ENCODE measurements around the gene SEPTIN1. TPM values are rescaled to one million over a fixed set of nuclear protein-coding genes. Genes with fewer than 3 reads are reported as not detected.

The SEPTIN1 gene, protein sequence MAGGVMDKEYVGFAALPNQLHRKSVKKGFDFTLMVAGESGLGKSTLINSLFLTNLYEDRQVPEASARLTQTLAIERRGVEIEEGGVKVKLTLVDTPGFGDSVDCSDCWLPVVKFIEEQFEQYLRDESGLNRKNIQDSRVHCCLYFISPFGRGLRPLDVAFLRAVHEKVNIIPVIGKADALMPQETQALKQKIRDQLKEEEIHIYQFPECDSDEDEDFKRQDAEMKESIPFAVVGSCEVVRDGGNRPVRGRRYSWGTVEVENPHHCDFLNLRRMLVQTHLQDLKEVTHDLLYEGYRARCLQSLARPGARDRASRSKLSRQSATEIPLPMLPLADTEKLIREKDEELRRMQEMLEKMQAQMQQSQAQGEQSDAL
- 0.44 TPM for total RNA-seq

GRCh38 chr16:30382111-30382881 is at the start of gene SEPTIN1:
SEPTIN1 (minus strand) TSS chr16:30382561; CDS start chr16:30382542, 19 bp downstream.

GRCh38 chr16:30429678-30430427 is 47.5 kb upstream of the SEPTIN1 start, which contains the start of gene DCTPP1:
DCTPP1 (minus strand) TSS chr16:30430030; CDS start chr16:30429980, 50 bp downstream.

DNA sequence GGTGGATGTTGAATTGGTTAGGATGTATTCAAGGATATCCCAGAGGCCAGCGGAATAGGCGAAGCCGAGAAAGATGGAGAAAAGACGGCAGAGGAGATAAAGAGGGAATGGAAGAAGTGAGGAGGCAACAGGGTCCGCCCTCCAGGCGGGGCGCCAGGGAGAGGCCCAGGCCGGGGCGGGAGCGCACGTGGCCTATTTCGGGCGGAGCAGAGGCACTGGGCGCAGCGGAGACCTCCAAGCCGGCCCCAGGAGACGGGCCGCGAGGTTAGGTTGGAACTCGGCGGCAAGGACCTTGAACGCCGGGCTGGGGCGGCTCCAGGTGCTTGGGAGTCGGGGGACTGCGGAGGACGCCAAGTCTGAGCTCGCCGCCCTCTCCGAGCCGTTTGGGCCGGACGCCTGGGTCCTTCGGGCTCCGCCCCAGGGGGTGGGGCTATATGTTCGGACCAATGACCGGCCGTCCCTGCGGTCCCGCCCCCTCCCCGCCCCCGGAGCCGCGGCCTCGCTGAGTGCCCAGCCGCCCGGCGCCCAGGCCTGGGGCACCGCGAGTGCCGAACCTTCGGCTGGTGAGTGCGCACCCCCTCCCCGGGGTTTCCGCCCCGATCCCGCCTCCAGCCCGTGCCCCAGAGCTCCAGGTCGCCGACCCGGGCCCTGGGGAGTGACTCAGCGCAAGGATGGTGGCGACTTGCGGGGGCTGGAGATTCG is 24.9 kb upstream of the SEPTIN1 start, which contains the start of gene ZNF771:
TSS of gene ZNF771 (plus strand) at position 505 of the 702 bp plus-strand sequence. CDS start 448 bp downstream, outside the sequence.

DNA sequence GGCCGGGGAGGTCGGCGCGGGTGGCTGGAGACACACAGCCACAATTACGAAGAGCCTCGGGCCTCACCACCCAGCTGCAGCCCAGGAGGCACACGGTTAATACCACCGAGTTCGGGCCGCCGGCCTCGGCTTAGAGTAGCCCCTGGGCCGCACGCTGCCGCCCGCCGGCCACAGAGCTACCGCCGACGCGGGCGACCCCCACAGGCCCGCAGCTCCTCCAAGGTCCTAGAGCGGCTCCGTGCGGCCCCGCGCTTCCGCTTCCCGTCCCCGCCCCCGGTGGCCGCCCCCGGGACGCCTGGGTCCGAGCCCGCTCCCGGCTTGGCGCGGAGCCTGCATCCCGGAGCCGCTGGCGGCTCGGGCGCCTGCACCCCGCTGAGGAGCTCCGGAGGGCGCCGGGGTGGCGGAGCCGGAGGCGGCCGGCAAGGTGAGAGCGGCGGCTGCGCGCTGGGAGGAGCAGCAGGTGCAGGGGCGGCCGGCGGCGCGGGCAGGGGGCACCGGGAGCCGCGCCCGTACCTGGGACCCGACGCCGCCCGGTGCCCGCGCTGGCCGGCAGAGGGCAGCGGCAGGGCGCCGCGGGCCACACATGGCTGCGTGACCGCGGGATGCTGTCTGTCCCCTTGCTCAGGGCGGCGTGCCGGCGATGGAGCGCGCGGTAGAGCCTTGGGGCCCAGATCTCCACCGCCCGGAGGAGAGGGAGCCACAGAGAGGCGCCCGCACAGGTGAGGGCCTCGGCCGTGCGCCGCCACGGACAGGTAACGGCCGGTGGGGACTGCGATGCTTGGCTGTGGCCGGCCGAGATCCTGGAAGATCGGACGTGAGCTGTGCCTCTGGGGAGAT is 13.0 kb upstream of the SEPTIN1 start, which contains the start of gene ZNF48:
TSS of gene ZNF48 (plus strand) at position 266 of the 837 bp plus-strand sequence. CDS start at position 641, 375 bp downstream.

DNA sequence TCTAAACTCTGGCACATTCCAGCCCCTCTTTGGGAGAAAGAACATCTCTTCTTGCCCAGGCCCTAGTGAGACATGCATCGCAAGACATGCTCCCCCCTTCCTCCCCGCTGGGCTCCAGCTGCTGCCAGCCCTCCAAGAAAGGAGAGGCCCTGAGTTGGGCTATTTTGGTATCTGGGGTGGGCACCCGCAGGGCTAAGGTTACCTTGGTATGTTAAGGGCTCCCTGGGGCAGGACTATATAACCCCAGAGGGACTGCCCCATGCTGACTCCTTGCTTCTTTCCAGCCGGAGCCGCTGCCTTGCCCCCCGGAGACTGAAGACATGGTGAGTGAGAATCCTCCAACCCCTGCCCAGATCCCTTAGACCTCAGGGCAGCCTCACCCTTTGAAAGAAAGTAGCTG is 7.8 kb downstream of the SEPTIN1 start, which contains the start of gene MYL11:
TSS of gene MYL11 (plus strand) at position 265 of the 400 bp plus-strand sequence. CDS start at position 321, 56 bp downstream.

DNA sequence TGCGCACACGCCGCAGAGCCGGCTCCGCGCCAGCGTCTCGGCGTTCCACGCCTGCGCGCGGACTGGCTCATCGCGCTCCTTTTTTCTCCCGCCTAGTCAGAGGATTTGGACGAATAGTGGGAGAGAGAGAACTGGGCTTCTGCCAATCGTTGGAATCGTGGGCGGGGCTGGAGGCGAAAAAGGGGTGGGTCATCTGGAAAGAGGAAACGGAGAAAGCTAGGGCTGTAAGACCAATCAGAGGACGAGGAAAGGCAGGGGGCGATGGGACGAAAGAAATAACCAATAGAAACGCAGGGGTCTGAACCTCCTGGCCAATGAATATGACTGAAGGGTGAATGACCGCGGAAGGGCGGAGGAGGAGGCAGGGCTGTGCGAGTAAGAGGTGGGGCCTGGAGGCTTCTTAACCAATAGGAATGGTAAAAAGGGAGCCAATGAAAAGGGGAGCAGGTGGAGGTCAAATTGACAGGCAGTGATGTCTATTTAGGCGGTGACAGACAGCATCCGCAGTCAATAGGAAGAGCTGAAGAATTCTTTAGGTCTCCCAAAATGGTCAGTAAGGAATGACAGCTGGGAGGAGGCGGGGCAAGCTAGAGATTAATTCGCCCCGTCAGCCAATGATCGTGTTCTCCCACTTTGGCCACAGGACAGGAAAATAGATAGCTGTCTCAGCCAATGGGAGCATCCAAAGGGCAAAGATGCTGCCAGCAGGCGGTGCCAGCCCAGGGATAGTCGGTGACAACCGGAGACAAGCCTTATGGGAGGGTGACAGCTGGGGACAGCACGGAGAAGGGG is 11.7 kb downstream of the SEPTIN1 start, which contains the start of gene TBC1D10B:
TSS of gene TBC1D10B (minus strand) at position 39 of the 792 bp plus-strand sequence. CDS start 311 bp downstream, outside the sequence.

DNA sequence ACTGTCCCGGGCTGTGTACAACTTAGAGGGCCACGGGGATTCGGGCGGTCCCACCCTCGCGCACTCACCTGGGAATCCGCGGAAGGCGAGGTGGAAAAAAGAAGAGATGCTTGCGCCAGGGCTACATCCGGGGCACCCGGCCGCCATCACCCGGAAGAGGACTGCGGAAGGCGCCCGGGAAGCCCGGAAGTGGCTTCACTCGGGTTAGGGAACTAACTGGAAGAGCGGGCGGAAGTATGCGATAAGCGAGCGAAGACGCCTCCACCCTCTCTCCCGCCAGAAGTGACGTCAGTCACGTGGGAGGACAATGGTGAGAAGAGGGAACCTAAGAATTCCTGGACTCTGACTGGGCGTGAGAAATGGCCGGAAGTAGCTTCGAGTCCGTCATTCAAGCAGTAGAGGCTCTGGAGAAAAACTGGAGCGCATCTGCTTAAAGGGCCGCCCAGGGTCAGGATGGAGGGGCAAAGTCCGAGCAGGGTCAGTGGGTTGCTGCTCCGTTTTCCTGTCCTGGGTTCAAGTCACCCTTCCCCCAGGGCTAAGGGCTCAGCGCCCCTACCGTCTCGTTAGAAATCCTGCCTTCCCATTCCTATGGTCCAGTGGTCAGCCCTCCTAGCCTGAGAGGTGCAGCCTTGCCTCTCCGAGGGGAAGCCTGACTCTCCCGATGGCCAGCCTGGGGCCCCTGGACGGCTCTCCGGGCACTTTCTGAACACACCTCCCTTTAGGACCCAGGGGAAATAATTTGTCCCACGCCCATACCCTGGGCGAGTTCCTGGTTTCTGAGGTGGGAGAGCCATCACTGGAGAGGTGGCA is 27.0 kb downstream of the SEPTIN1 start, which contains the start of gene CD2BP2:
TSS of gene CD2BP2 (minus strand) at position 165 of the 810 bp plus-strand sequence. CDS start 627 bp downstream, outside the sequence.

Other genes with a start within 250 kb of the SEPTIN1 start
- gene CORO1A, start 199.0 kb downstream of the SEPTIN1 start, total RNA-seq: 13.0 TPM
- 50.9 TPM for gene BOLA2B, start 188.9 kb downstream of the SEPTIN1 start, total RNA-seq
- gene SLX1A, start 188.7 kb downstream of the SEPTIN1 start, total RNA-seq: 11.5 TPM
- 10.4 TPM for gene SULT1A3, start 183.3 kb downstream of the SEPTIN1 start, total RNA-seq
- gene NPIPB13, start 134.1 kb downstream of the SEPTIN1 start, total RNA-seq: not detected
- gene CD2BP2, start 27.3 kb downstream of the SEPTIN1 start, total RNA-seq: 38.5 TPM
- gene TBC1D10B, start 12.1 kb downstream of the SEPTIN1 start, total RNA-seq: 38.1 TPM
- gene MYL11, start 7.8 kb downstream of the SEPTIN1 start, total RNA-seq: 194 TPM
- gene ZNF48, start 12.9 kb upstream of the SEPTIN1 start, total RNA-seq: 18.3 TPM
- 8.4 TPM for gene ZNF771, start 25.0 kb upstream of the SEPTIN1 start, total RNA-seq
- gene DCTPP1, start 47.5 kb upstream of the SEPTIN1 start, total RNA-seq: 20.0 TPM
- 17.2 TPM for gene SEPHS2, start 63.3 kb upstream of the SEPTIN1 start, total RNA-seq
- gene ITGAL, start 90.2 kb upstream of the SEPTIN1 start, total RNA-seq: 3.8 TPM
- gene ZNF768, start 144.0 kb upstream of the SEPTIN1 start, total RNA-seq: 26.4 TPM
- gene ZNF747, start 152.3 kb upstream of the SEPTIN1 start, total RNA-seq: 18.6 TPM
- gene ZNF764, start 175.8 kb upstream of the SEPTIN1 start, total RNA-seq: 17.8 TPM
- gene ZNF688, start 189.2 kb upstream of the SEPTIN1 start, total RNA-seq: 9.2 TPM
- gene ZNF785, start 203.1 kb upstream of the SEPTIN1 start, total RNA-seq: 30.5 TPM
- 8.2 TPM for gene ZNF689, start 227.8 kb upstream of the SEPTIN1 start, total RNA-seq